SK-N-MC (cell line): ENCODE data around the gene ELMO1.

Experiments
- EZH2 ChIP-seq: fragments of 200-600 bp; sonication (generic); IDR thresholded peaks from one replicate; pipeline ENCODE4 v1.6.1; 2017; ENCODE audit warnings: antibody characterized with exemption
- POLR2AphosphoS5 ChIP-seq: IDR thresholded peaks from 2 replicates; pipeline ENCODE4 v1.6.1; 2012; ENCODE audit warnings: mild to moderate bottlenecking, low read depth, low read length, borderline replicate concordance

DNA sequence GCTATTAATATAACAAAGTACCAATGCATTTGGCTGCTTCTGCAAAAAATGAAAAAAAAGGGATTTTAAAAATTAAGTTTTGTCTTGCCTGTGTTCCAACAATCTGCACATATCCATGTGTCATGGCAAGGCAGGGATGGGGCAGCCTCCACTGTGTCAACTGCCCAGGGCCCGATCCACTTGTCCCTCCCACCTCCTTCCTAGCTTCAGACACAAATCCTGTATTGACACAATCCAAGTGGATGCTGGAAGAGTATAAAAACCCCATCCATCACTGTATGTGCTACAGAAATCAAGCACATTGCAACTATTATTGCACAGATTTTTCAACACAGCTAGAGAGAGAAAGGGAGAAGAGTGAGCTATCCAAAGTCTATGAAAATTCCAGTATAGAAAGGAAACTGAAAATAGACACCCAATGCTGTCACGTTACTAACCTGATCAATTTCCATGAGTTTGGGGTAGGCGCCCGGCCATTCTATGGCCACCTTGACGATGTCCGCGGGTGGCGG, 106.4 kb downstream of the ELMO1 start:
- no peak for TF ChIP-seq EZH2
- no peak for TF ChIP-seq POLR2AphosphoS5
